GM21447 (cell line): ENCODE data around the gene FZD2.
"Not testable (repeated sequence)": the region's sequence is repeated elsewhere in the genome, so short reads cannot be mapped to it uniquely, and the experiment has no call there.

Experiments used
- ATAC-seq: cut with Tn5 transposase; IDR thresholded peaks from one replicate; pipeline ENCODE4 v1.9.1; 2021; ENCODE audit not compliant: unreplicated experiment

FZD2 gene

GRCh38 chr17:44556832-44557606 lies at the start of gene FZD2:
Gene FZD2, plus strand, starts transcription at chr17:44557484. Its CDS starts 205 bp downstream, at chr17:44557689.
- ATAC-seq, result peak; percentile 52

DNA sequence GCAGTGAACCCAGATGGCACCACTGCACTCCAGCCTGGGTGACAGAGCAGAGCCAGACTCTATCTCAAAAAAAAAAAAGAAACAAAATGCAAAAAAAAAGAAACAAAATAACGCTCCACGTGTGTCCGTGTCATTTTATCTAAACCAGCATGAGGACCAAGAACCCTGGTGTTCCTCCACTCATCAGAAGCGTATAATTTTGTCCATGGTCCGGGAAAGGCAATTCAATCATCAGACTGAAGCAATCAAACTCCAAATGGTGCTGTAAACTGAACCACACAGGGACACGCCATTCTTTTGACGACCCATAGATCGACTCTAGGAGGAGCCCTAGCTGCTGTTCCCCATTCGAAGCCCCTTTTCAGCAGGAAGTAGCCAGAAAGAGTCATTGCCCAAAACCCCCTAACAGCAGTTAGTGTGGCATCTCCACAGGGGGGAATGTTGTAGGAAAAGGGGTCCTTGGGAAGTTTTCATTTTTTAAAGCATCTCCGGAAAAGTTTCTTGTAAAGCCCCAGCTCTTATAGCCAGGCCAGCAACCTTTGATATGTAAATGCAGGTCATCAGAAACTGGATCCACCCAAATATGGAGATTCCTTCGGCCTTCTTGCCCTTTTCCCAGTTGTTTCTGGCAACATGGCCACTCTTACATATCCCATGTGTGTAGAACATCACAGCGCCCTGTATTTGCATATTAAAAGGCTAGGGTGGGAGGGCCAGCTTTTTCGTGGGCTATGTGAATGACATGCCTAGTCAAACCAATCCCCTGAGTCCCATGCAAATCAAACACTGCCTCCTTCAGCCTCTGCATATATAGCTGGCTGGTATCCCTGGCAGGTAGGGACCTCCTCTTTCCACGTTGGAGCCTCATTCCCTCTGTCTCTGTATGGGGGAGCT lies 45.8 kb upstream of the FZD2 start:
- ATAC-seq, result not testable (repeated sequence)

DNA sequence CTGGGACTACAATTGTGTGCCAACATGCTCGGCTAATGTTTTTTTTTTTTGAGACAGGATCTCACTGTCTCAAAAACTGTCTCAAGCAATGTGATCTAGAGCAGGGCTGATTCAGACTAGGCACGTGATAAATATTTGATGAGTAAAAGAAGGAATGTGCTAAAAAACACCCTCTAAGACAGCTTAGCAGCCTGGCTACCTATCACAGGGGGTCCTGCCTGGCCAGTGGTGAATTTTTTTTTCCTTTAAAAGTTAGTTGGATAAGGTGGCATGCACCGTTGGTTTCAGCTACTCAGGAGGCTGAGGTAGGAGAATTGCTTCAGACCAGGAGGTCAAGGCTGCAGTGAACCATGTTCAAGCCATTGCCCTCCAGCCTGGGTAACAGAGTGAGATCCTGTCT lies 39.3 kb upstream of the FZD2 start:
- no peak for ATAC-seq

DNA sequence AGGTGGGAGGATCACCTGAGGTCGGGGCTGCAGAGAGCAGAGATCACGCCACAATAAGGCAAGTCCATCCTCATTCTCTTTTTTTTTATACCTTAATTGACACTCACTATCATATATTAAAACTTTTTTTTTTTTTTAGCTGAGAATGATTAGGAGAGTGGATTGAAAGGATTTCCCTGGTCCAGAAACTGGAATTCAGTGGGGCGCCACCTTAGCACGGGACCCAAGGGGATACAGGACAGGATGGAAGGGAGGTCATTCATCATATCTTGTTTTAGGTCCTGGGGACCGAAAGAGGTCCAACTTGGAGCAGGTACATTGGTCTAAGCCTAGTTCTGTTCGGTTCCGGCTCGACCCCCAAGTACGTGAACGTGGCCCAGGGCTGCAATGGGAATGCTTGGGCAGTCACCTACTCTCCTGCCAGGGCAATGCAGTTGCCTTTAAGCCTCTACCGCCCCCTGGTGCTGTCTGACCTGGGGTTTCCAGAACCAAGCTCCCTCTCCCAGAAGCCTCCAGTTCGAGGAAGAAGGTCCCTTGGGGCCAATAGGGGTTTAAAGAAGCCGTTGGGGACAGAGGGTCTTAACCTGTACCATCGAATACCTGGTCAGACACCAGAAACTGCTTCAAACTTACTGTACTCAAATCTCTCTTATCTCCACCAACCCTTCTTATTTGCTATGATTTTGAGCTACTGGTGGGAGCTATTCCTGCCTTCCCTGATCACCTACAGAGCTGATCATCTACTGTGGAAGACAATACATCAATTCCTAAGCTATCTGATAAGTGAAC lies 34.2 kb upstream of the FZD2 start:
- ATAC-seq, result no peak

- no peak for ATAC-seq
These were observed 33.7 kb upstream of the FZD2 start for GRCh38 chr17:44523672-44523972.

DNA sequence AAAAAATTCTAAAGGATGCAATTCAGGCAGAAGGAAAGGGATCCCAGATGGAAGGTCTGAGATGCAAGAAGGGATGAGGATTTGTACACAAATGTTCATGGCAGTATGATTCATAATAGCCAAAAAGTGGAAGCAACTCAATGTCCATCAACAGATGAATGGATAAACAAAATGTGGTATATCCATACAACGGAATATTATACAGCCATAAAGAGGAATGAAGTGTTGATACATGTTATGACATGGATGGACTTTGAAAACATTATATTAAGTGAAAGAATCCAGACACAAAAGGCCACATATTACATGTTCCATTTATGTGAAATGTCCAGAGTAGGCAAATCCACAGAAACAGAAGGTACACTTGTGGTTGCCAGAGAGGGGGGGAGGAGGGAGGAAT lies 30.2 kb upstream of the FZD2 start:
- no peak for ATAC-seq

DNA sequence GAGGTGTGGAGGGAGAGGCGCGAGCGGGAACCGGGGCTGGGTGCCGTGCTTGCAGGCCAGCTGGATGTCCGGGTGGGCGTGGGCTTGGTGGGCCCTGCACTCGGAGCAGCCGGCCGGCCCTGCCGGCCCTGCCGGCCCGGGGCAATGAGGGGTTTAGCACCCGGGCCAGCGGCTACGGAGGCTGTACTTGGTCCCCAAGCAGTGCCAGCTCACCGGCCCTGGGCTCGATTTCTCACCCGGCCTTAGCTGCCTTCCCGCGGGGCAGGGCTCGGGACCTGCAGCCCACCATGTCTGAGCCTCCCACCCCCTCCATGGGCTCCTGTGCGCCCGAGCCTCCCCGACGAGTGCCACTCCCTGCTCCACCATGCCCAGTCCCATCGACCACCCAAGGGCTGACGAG lies 29.3 kb upstream of the FZD2 start:
- ATAC-seq, result no peak

DNA sequence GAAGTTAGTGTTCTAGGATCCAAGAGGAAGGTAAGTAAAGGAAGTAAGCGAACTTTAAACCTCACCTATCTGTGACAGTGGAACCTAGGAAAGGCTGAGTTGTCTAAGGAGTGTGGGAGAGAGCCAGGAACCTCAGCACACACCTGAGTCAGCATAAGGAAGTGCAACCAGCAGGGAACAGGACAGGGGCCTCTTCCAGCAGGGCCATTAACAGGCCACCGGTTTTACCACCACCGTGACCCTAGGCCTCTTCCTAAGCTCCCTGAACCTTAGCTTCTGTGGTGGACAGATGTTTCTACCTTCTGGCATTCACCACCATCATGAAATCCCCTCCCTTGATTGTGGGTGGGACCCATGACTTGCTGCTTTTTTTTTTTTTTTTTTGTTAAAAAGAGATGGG lies 27.4 kb upstream of the FZD2 start:
- ATAC-seq, result no peak

DNA sequence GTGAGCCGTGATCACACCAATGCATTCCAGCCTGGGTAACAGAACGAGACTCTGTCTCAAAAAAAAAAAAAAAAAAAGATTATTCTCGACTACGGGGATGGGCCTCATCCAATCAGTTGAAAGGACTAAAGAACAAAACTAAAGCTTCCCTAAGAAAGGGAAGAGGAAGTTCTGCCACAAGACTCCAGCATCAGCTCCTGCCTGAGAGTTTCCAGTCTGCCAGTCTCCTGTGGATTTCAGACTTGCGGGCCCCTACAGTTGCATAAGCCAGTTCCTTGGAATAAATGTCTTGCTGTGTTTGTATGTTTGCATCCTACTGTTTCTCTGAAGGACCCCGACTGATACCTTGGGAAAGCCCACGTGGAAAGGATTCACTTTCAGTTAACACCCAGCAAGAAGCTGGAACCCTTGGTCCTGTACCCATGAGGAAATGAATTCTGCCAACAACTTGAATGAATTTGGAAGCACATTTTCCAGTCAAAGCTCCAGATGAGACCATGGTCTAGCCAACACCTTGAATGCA lies 26.3 kb upstream of the FZD2 start:
- ATAC-seq, result no peak

DNA sequence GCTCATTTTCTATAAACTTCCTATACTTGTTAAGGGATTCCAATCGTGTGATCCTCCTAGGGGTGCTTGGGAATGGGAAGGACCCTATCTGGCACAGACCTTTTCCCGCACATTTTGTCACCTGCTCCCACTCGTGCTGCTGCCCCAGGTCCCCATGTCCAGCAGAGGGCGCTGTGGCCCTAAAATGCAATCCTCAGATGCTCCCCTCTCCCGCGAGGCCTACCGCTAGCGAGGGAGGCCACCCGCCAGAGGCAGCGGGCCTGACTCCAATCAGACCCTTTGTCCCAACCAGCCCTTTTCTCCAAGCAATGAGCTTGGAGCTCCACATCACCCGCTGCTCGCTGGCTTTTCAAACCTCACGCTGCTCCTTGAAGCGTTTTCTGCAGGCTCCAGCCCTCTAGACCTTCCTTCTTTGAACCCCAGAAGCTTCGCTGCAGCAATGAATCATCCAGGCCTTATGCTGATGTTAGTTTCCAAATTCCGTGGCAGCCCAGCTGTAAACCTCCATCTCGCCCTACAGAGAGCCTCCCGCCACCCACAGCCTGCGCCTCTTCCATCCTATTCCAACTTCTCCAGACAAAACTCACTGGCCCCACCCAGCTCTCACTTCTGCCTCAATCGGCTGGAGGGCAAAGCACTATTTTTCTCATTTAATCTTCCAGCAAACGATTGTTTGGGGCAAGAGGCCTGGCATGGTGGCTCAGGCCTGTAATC lies 23.6 kb upstream of the FZD2 start:
- ATAC-seq, result no peak

DNA sequence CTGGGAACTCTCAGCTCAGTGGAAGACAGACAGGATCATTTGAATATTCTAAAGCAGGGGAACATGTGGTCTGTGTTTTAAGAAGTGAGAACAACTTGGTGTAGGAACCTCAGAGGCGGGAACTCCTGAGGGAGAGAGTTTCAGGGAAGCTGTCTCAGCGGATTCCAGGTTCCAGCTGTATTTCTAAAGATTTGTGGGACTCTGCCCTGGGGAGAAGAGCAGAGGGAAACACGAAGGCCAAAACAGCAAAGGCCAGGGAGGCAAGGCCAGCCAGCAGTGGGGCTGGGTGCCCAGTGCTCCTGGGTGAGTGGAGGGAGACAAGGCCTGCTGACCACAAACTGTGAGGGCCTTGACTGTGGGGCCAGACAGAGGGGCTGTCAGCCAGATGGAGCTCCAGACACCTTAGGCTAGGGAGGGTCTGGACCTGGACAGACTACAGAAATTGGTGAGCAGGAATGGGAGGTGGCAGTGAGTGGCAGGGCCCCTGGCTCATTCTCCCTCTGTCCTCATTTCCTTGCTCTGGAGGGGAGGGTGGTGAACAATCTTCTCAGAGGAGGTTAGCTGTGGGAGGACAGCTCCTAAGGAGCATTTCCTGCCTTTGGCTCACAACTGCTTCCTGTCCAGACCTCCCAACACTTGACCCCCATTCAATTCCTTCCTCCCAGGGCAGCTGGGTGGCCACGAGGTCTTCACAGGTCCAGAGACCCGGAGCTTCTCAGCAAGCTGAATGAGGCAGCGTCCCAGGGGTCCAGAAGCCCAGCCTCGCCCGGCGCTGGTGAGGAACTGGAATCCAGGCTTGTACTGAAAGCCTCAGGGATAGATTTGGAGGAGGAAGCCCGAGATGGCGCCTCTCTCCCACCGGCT lies 21.0 kb upstream of the FZD2 start:
- no peak for ATAC-seq

DNA sequence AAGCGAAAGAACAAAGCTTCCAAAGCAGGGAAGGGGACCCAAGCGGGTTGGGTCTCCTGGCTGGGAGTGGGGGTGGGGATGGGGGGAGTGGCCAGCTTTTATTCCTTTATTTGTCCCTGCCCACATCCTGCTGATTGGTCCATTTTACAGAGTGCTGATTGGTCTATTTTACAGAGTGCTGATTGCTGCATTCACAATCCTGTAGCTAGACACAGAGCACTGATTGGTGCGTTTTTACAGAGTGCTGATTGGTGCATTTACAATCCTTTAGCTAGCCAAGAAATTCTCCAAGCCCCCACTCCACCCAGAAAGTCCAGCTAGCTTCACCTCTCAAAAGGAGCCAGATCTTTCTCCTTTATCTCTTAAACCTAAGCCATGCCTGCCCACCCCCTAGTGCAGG lies 19.4 kb upstream of the FZD2 start:
- not testable (repeated sequence) for ATAC-seq

- ATAC-seq, result no peak
These were observed 17.6 kb upstream of the FZD2 start for GRCh38 chr17:44539673-44540072.

GRCh38 chr17:44540246-44541084 lies 16.8 kb upstream of the FZD2 start:
- ATAC-seq, result no peak

- ATAC-seq, result no peak
These were observed 15.3 kb upstream of the FZD2 start for GRCh38 chr17:44541884-44542581.

DNA sequence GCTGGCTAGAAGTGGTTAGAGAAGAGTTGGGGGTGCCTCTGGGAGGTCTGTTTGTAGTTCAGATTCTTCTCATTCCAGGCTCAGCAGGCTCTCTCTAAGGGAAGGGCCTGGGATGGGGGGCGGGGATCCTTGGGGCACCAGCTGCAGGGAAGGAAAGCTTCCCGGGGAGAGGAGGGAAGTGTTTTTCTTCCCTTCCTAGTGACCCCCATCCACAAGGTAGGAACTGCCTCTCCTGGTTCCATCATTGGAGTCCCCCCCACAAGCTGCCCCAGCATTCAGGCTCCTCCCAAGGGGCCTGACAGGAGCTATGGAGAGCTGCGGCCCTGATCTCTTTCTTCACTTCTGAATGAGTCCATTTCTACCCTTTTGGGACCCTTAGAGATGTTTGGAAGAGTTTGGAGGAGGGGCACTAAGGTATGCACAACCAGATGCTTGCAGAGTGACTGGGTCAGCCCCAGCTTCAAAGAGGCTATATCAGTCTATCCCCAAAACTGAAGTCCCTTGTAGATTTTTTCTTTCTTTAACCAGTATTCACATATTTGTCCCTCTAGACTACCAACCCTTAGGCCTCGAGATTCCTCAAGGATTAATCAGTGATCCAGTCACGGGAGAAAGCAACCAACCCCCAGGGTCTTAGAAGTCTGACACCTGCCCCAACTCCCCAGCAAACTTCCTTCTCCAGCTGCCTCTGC lies 13.9 kb upstream of the FZD2 start:
- no peak for ATAC-seq

GRCh38 chr17:44543905-44544523 lies 13.3 kb upstream of the FZD2 start:
- ATAC-seq, result no peak
